Astrocyte (in vitro differentiated cells and primary cell): Measurements from ENCODE around the gene FMN1. TPM values are rescaled to one million over a fixed set of nuclear protein-coding genes. Genes with fewer than 3 reads are reported as not detected.

Source experiments
- DNase-seq: peaks from one replicate; pipeline ENCODE4 v3.0.0-alpha.2; 2010; ENCODE audit warnings: low read depth
- FAIRE-seq: peaks from 2 replicates; lab custom pipeline; 2011; peaks lifted over from hg19 to GRCh38; lab: Jason Lieb, UNC
- H2AFZ ChIP-seq: 2 replicates; pipeline ENCODE4 v1.6.0; 2012; ENCODE audit warnings: low read depth, low read length, inconsistent platforms
- H3K27ac ChIP-seq: 2 replicates; pipeline ENCODE4 v1.5.1; 2011; ENCODE audit warnings: low read depth, low read length, inconsistent platforms
- H3K27me3 ChIP-seq: 2 replicates; pipeline ENCODE4 v1.6.0; 2011; ENCODE audit warnings: low read length, inconsistent platforms; ENCODE audit not compliant: insufficient read depth
- H3K36me3 ChIP-seq: 2 replicates; pipeline ENCODE4 v1.5.1; 2011; ENCODE audit warnings: low read length, inconsistent platforms; ENCODE audit not compliant: insufficient read depth
- H3K4me1 ChIP-seq: 2 replicates; pipeline ENCODE4 v1.5.1; 2011; ENCODE audit warnings: low read length, inconsistent platforms; ENCODE audit not compliant: insufficient read depth
- H3K4me2 ChIP-seq: 2 replicates; pipeline ENCODE4 v1.6.0; 2012; ENCODE audit warnings: low read length, inconsistent platforms
- H3K4me3 ChIP-seq: 2 replicates; pipeline ENCODE4 v1.5.1; 2011; ENCODE audit warnings: low read depth, mild to moderate bottlenecking, low read length, inconsistent platforms; ENCODE audit not compliant: insufficient read depth
- H3K79me2 ChIP-seq: 2 replicates; pipeline ENCODE4 v1.6.0; 2012; ENCODE audit warnings: mild to moderate bottlenecking, low read length, inconsistent platforms; ENCODE audit not compliant: insufficient read depth
- H3K9ac ChIP-seq: 2 replicates; pipeline ENCODE4 v1.6.0; 2012; ENCODE audit warnings: mild to moderate bottlenecking, low read length, inconsistent platforms
- H3K9me3 ChIP-seq: 2 replicates; pipeline ENCODE4 v1.5.1; 2012; ENCODE audit warnings: low read depth, mild to moderate bottlenecking, low read length, inconsistent platforms; ENCODE audit not compliant: insufficient read depth
- H4K20me1 ChIP-seq: 2 replicates; pipeline ENCODE4 v1.6.0; 2012; ENCODE audit warnings: low read length, inconsistent platforms; ENCODE audit not compliant: insufficient read depth
- H3K27ac Mint-ChIP-seq: one replicate; pipeline ENCODE4 v1.8.0; 2021; ENCODE audit warnings: mild to moderate bottlenecking, mixed read lengths; ENCODE audit not compliant: unreplicated experiment
- H3K27me3 Mint-ChIP-seq: one replicate; pipeline ENCODE4 v1.8.0; 2021; ENCODE audit warnings: low read depth, mixed read lengths; ENCODE audit not compliant: unreplicated experiment
- H3K36me3 Mint-ChIP-seq: one replicate; pipeline ENCODE4 v1.8.0; 2021; ENCODE audit warnings: low read depth, mixed read lengths; ENCODE audit not compliant: unreplicated experiment
- H3K4me1 Mint-ChIP-seq: one replicate; pipeline ENCODE4 v1.8.0; 2021; ENCODE audit warnings: low read depth, mixed read lengths; ENCODE audit not compliant: unreplicated experiment
- H3K4me3 Mint-ChIP-seq: one replicate; pipeline ENCODE4 v1.8.0; 2021; ENCODE audit warnings: mild to moderate bottlenecking, moderate library complexity, mixed read lengths; ENCODE audit not compliant: unreplicated experiment
- H3K9me3 Mint-ChIP-seq: one replicate; pipeline ENCODE4 v1.8.0; 2021; ENCODE audit warnings: mild to moderate bottlenecking, mixed read lengths; ENCODE audit not compliant: unreplicated experiment
- EZH2 ChIP-seq: IDR thresholded peaks from 2 replicates; pipeline ENCODE4 v1.6.1; 2012; ENCODE audit warnings: mild to moderate bottlenecking, low read length, inconsistent platforms; ENCODE audit not compliant: insufficient read depth
- total RNA-seq: library from RNA; stranded (reverse); gene quantifications from 2 replicates; pipeline ENCODE4 v1.2.1, GENCODE V29; 2021
- TF ChIP-seq, protein P1 (sequence below): IDR thresholded peaks from 2 replicates; pipeline ENCODE4 v1.5.1; 2011; ENCODE audit warnings: low read depth, mild to moderate bottlenecking, inconsistent platforms, low read length, moderate library complexity; ENCODE audit not compliant: insufficient read depth

Gene FMN1
- total RNA-seq, 1 donor from 2014 or later, result 5.3 TPM

DNA sequence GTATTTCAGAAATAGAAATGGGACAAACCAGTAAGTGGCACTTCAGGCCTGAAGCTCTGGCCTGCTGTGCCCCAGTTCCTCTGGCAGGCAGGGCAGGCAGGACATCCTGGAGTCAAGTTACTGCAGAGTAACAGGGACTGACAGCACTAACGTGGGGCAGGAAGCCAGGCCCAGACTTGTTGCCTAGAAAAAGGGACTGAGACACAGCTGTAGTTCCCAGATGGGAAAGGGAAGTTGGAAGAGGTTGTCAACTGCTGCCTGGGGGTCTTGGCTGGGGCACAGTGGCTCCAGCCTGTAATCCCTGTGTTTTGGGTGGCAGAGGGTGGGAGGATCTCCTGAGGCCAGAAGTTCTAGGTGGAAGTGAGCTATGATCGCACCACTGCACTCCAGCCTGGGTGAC lies 171.9 kb downstream of the FMN1 start:
- no peak for TF ChIP-seq EZH2
- TF ChIP-seq, protein P1, sequence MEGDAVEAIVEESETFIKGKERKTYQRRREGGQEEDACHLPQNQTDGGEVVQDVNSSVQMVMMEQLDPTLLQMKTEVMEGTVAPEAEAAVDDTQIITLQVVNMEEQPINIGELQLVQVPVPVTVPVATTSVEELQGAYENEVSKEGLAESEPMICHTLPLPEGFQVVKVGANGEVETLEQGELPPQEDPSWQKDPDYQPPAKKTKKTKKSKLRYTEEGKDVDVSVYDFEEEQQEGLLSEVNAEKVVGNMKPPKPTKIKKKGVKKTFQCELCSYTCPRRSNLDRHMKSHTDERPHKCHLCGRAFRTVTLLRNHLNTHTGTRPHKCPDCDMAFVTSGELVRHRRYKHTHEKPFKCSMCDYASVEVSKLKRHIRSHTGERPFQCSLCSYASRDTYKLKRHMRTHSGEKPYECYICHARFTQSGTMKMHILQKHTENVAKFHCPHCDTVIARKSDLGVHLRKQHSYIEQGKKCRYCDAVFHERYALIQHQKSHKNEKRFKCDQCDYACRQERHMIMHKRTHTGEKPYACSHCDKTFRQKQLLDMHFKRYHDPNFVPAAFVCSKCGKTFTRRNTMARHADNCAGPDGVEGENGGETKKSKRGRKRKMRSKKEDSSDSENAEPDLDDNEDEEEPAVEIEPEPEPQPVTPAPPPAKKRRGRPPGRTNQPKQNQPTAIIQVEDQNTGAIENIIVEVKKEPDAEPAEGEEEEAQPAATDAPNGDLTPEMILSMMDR, result no peak
- Mint-ChIP-seq H3K9me3 (no peaks in the 10 kb centered on the region), H3K27ac (peak overlapping the region; percentile 76), H3K27me3 (no peaks in the 10 kb centered on the region), H3K36me3 (peaks cover 5% of the 10 kb centered on the region), H3K4me3 (no peak overlapping the region), H3K4me1 (peaks cover 19% of the 10 kb centered on the region)
- Histone ChIP-seq H3K4me2 (peak overlapping the region; percentile 13), H3K4me3 (no peak overlapping the region), H3K27me3 (no peaks in the 10 kb centered on the region), H3K9me3 (no peaks in the 10 kb centered on the region), H3K79me2 (no peaks in the 10 kb centered on the region), H3K4me1 (peaks cover 8% of the 10 kb centered on the region), H2AFZ (peak overlapping the region; percentile 33), H4K20me1 (no peaks in the 10 kb centered on the region), H3K36me3 (no peaks in the 10 kb centered on the region), H3K27ac (peak overlapping the region; percentile 29), H3K9ac (peak overlapping the region; percentile 19)
- DNase-seq, result peak; percentile 54
- FAIRE-seq, result no peak

GRCh38 chr15:33021806-33022389 lies 172.6 kb downstream of the FMN1 start:
- Histone ChIP-seq H4K20me1 (no peaks in the 10 kb centered on the region), H3K4me2 (peak overlapping the region; percentile 13), H3K4me3 (no peak overlapping the region), H3K27ac (no peak overlapping the region), H3K27me3 (no peaks in the 10 kb centered on the region), H2AFZ (no peak overlapping the region), H3K9ac (peak overlapping the region; percentile 19), H3K4me1 (peaks cover 8% of the 10 kb centered on the region), H3K9me3 (no peaks in the 10 kb centered on the region), H3K36me3 (no peaks in the 10 kb centered on the region), H3K79me2 (no peaks in the 10 kb centered on the region)
- Mint-ChIP-seq H3K27ac (no peak overlapping the region), H3K27me3 (no peaks in the 10 kb centered on the region), H3K36me3 (peaks cover 5% of the 10 kb centered on the region), H3K4me1 (peaks cover 18% of the 10 kb centered on the region), H3K4me3 (no peak overlapping the region), H3K9me3 (no peaks in the 10 kb centered on the region)
- TF ChIP-seq, protein P1, result peak; percentile 74
- no peak for TF ChIP-seq EZH2
- FAIRE-seq, result peak; percentile 34
- DNase-seq, result peak; percentile 34

- H3K36me3 ChIP-seq, result no peaks in the 10 kb centered on the region
- no peak overlapping the region for H3K4me2 ChIP-seq
- Mint-ChIP-seq H3K9me3 (no peaks in the 10 kb centered on the region), H3K27ac (no peak overlapping the region), H3K4me1 (peaks cover 11% of the 10 kb centered on the region), H3K36me3 (peaks cover 5% of the 10 kb centered on the region), H3K27me3 (no peaks in the 10 kb centered on the region), H3K4me3 (no peak overlapping the region)
- H3K4me3 ChIP-seq, result no peak overlapping the region
- FAIRE-seq (no peak), DNase-seq (no peak)
- no peak for TF ChIP-seq EZH2
- TF ChIP-seq, protein P1, result no peak
- no peak overlapping the region for H3K9ac ChIP-seq
- H3K27me3 ChIP-seq, result no peaks in the 10 kb centered on the region
- H3K79me2 ChIP-seq, result no peaks in the 10 kb centered on the region
- H4K20me1 ChIP-seq, result no peaks in the 10 kb centered on the region
- no peak overlapping the region for H3K27ac ChIP-seq
- H3K4me1 ChIP-seq, result peaks cover 8% of the 10 kb centered on the region
- no peak overlapping the region for H2AFZ ChIP-seq
- no peaks in the 10 kb centered on the region for H3K9me3 ChIP-seq
Observed at GRCh38 chr15:33019354-33019981, 175.0 kb downstream of the FMN1 start.
